H54 (cell line): Measurements from ENCODE around the gene MRPS22.

ENCODE experiments used
- DNase-seq: peaks from one replicate; pipeline ENCODE4 v3.0.0; 2011; ENCODE audit warnings: low spot score, mixed read lengths; ENCODE audit not compliant: insufficient read length
- FAIRE-seq: peaks from 3 replicates; lab custom pipeline; 2011; peaks lifted over from hg19 to GRCh38; lab: Jason Lieb, UNC
- POLR2A ChIP-seq: IDR thresholded peaks from 2 replicates; pipeline ENCODE4 v1.6.1; 2011; ENCODE audit warnings: low read depth, mild to moderate bottlenecking, low read length

Gene MRPS22

GRCh38 chr3:139343895-139344856, at the start of gene MRPS22:
Gene MRPS22, plus strand, starts transcription at chr3:139344020. Its CDS starts 7 bp downstream, at chr3:139344027.
- DNase-seq, result peak; percentile 67
- no peak; the same call in 1 of the 2 replicates for TF ChIP-seq POLR2A
- FAIRE-seq, result peak; percentile 27

GRCh38 chr3:139295040-139295439, 48.8 kb upstream of the MRPS22 start:
- no peak for FAIRE-seq
- DNase-seq, result no peak
- TF ChIP-seq POLR2A, result no peak

DNA sequence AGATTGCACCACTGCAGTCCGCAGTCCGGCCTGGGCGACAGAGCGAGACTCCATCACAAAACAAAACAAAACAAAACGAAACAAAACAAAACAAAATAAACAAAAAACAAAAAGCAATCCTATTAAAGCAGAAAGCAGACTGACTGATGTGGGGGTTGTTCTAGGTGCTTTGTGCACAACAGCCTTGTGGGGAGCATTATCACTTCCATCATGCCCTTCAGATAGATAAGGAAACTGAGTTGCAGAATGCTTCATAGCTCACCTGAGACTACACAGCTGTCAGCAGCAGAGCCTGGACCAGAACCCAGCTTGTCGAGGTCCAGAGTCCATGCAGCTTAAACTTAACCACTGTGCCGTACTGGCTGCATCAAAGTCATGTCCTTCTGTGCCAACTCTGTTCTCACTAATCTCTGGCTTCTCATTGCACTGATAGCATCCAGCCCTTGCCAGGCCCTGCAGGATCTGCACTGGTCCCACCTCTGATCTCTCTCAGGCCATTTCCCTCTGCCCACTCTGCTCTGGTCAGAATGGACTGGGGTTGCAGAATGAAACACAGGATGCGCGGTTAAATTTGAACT, 47.6 kb upstream of the MRPS22 start:
- FAIRE-seq (no peak), DNase-seq (no peak)
- no peak for TF ChIP-seq POLR2A

DNA sequence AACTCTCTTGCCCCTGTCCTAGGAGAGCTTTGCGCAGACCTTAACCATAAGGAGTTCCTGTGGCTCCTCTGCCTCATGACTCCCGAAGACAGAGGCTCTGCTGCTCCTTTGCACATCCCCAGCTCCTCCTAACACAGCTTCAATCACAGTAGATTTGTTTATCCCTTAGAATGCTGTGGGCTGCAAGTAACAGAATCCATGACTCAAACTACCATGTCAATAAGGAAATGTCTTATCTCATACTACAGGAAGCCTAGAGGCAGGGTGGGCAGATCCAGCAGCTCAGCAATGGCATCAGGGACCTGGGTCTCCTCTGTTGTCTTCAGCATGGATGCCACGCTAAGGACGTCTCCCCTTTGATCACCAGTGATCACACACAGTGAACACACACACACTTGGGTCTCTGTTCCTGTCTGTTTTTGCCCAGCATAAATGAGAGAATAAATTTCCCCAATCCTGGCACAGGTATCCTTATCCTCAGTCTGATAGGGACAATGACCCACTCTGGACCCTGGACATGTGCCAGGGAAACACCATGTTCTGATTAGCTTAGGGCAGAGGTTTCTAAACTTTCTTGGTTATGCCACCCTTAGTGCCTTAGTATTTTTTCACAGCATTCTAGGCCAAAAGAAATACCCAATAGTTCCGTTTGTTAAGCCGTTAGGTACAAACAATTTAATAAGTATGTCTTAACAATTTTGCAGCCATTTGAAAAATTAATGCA, 46.1 kb upstream of the MRPS22 start:
- no peak for FAIRE-seq
- no peak for DNase-seq
- no peak for TF ChIP-seq POLR2A

- TF ChIP-seq POLR2A, result no peak
- FAIRE-seq (no peak), DNase-seq (peak; percentile 50)
Measured at GRCh38 chr3:139299261-139300132, 44.3 kb upstream of the MRPS22 start.

DNA sequence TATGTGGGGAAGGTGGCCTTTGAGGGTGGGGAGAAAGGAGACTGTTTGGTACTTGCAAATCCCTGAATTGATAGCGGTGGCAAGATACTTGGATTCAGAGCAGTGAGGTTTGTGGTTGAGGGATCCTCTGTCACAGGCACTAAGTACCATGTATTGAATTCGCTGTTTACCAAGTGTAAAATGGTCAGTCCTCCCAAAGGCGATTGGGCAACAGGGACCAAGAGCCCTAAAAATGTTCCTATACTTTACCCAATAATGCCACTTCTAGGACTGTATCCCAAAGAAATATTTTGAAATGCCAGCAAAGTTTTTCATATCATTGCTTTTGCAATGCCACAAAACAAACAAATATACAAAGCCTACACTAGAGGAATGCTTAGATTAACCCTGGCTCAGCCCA, 43.4 kb upstream of the MRPS22 start:
- no peak for TF ChIP-seq POLR2A
- DNase-seq (no peak), FAIRE-seq (no peak)

DNA sequence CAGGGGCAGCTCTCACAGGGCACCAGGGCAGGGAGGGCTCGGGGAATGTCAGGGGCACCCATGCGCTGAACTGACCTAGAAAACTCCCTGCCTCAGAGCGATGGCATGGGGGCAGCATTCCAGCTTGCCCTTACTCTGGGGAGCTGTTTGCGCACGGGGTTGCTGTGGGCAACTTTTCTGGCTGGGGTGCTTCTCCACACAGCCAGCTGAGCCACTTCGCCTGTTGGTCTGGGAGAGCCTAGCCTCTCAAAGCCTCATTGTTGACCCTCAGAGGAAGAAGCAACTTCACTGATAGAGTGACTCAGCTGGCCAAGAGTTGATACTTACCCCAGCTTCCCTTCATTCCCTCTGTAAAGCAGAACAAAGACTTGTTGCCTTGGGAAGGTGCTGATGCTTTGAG, 42.6 kb upstream of the MRPS22 start:
- no peak for FAIRE-seq
- DNase-seq, result no peak
- no peak for TF ChIP-seq POLR2A

- no peak for TF ChIP-seq POLR2A
- DNase-seq, result no peak
- no peak for FAIRE-seq
Measured at GRCh38 chr3:139301654-139302053, 42.2 kb upstream of the MRPS22 start.

DNA sequence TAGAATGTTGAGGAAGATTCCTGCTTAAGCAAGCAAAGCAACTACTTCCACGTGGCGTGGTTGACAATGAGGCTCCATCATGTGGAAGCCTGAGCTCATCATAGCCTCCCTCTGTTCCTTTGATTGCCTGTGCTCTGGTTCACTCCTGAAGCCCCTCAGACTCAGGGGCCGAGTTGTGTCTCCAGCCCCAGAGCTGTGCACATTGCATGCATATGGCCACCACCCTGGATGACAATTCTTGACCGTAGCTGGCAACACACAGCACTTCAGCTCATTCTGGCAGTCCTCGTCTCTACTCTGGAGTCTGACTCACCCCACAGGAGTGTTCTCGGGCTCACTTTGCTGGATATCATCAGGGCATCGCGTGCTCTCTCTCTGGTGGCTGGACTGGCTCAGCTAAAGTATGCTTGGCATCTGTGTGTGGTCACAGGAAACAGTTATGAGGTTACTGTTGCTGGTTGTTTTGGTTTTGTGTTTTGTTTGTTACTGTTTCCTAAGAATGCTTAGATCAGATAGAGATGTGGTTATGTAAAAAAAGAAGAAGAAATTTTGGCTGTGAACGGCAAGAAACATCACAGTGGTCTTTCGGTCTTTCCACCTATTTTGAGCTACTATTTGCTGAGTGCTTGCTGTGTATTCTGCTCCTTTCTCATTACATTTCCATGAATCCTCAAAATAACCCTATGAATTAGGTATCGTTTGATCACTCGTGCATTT, 41.6 kb upstream of the MRPS22 start:
- DNase-seq (peak; percentile 86), FAIRE-seq (peak; percentile 91)
- no peak for TF ChIP-seq POLR2A

DNA sequence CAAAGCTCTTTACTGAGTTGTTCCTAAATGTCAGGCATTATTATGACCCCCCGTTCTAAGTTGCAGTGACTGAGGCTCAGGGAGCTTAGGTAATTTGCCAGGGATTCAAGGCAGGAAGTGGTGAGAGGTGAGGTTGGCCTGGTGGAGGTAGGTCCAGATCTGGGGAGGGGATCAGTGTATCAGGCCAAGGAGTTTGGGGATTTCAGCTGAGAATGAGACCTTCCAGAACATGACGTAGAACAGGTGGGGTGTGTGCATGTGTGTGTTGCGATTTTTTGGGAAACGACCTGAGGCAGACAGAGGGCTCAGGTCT, 41.1 kb upstream of the MRPS22 start:
- DNase-seq (no peak), FAIRE-seq (no peak)
- TF ChIP-seq POLR2A, result no peak

- no peak for TF ChIP-seq POLR2A
- FAIRE-seq, result no peak
- DNase-seq, result no peak
Measured at GRCh38 chr3:139303216-139303615, 40.6 kb upstream of the MRPS22 start.

- no peak for DNase-seq
- no peak for FAIRE-seq
- no peak for TF ChIP-seq POLR2A
Measured at GRCh38 chr3:139304383-139304782, 39.4 kb upstream of the MRPS22 start.

DNA sequence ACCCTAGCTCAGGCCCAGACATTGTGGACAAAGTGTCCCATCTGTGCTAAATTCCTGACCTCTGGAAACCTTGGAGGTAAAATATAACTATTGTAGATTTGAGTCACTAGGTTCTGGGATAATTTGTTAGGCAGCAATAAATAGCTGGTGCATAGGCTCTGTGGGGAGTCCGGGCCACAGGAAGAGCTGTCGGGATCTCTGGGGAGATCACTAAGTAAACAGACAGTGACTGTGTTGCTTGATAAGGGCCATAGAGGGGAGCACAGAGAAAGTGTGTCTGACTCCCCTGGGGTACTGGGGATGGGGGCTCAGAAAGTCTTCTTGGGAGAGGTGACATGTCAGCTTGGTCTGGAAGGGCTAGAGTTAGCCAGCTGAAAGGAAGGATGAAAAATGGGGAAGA, 37.7 kb upstream of the MRPS22 start:
- DNase-seq (no peak), FAIRE-seq (no peak)
- TF ChIP-seq POLR2A, result no peak
